Adipose tissue (tissue), 3 donors: ENCODE data around the gene PCDHGB7. TPM values are rescaled to one million over a fixed set of nuclear protein-coding genes. Genes with fewer than 3 reads are reported as not detected.
"Not testable (repeated sequence)": the region's sequence is repeated elsewhere in the genome, so short reads cannot be mapped to it uniquely, and the experiment has no call there.

ENCODE experiments used
- H3K27ac ChIP-seq: one replicate; pipeline ENCODE4 v1.5.1; 2013; ENCODE audit warnings: low read depth, low read length
- WGBS, 3 donors: extraction: QIAGEN DNeasy Blood & Tissue Kit; methylation state at CpG; one replicate each; pipeline ENCODE4 v1.1.7; 2013; 5-methylcytosine and 5-hydroxymethylcytosine counted together
- polyA plus RNA-seq, 3 donors: library from polyadenylated mRNA; stranded (reverse); fragments of 200-250 nt; gene quantifications; one replicate each; pipeline ENCODE4 v1.2.3, GENCODE V29; 2013
- donor health status: healthy with polysubstance abuse.
- donor health status: Bipolar disorder and iron deficiency.
- donor health status: healthy.

The PCDHGB7 gene
- polyA plus RNA-seq, 3 donors, result 2.3 to 4.9 (median 2.6) TPM

DNA sequence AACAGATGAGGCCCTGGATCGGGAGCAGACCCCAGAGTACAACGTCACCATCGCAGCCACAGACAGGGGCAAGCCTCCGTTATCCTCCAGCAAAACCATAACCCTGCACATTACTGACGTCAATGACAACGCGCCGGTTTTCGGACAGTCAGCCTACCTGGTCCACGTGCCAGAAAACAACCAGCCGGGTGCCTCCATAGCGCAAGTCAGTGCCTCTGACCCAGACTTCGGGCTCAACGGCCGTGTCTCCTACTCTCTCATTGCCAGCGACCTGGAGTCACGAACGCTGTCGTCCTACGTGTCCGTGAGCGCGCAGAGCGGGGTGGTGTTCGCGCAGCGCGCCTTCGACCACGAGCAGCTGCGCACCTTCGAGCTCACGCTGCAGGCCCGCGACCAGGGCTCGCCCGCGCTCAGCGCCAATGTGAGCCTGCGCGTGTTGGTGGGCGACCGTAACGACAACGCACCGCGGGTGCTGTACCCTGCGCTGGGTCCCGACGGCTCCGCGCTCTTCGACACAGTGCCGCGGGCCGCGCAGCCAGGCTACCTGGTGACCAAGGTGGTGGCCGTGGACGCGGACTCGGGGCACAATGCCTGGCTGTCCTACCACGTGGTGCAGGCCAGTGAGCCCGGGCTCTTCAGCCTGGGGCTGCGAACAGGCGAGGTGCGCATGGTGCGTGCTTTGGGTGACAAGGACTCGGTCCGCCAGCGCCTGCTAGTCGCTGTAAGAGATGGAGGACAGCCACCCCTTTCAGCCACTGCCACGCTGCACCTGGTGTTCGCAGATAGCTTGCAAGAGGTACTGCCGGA, 1.8 kb downstream of the PCDHGB7 start:
- 21 to 31% (median 30%) methylated on average over 74 of the region's 74 CpGs for WGBS, 3 donors
- H3K27ac ChIP-seq, result no peak overlapping the region

GRCh38 chr5:141420855-141421488, 3.5 kb downstream of the PCDHGB7 start, which contains the start of gene PCDHGA11:
TSS of gene PCDHGA11 (plus strand) at chr5:141421051. CDS start at chr5:141421228, 177 bp downstream.
- no peak within 1 kb of the TSS for H3K27ac ChIP-seq
- WGBS, 3 donors, result 9 to 11% (median 10%) methylated on average over 42 of the region's 42 CpGs

GRCh38 chr5:141421489-141421855, 4.0 kb downstream of the PCDHGB7 start:
- H3K27ac ChIP-seq, result no peak overlapping the region
- WGBS, 3 donors, result 8 to 13% (median 13%) methylated on average over 13 of the region's 13 CpGs

DNA sequence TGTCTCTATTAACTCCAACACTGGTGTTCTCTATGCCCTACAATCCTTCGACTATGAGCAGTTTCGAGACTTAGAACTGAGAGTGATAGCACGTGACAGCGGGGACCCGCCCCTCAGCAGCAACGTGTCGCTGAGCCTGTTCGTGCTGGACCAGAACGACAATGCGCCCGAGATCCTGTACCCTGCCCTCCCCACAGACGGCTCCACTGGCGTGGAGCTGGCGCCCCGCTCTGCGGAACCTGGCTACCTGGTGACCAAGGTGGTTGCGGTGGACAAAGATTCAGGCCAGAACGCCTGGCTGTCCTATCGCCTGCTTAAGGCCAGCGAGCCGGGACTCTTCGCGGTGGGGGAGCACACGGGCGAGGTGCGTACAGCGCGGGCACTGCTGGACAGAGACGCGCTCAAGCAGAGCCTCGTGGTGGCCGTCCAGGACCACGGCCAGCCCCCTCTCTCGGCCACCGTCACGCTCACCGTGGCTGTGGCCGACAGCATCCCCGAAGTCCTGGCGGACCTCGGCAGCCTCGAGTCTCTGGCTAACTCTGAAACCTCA, 5.3 kb downstream of the PCDHGB7 start:
- 16 to 25% (median 23%) methylated on average over 35 to 42 of the region's 42 CpGs for WGBS, 3 donors
- H3K27ac ChIP-seq, result no peak overlapping the region

- WGBS, 3 donors, result 34 to 46% (median 43%) methylated on average over 53 of the region's 53 CpGs
Measured at GRCh38 chr5:141427783-141428426, 10.4 kb downstream of the PCDHGB7 start.

GRCh38 chr5:141430332-141431113, 13.0 kb downstream of the PCDHGB7 start, which contains the start of gene PCDHGA12:
TSS of gene PCDHGA12 (plus strand) at chr5:141430507. CDS start at chr5:141430760, 253 bp downstream.
- H3K27ac ChIP-seq, result no peak within 1 kb of the TSS
- 7 to 12% (median 11%) methylated on average over 33 of the region's 33 CpGs for WGBS, 3 donors

More at GRCh38 chr5:141427783-141428426, 10.4 kb downstream of the PCDHGB7 start:
- H3K27ac ChIP-seq, result no peak overlapping the region

- WGBS, 3 donors, result 9 to 14% (median 13%) methylated on average over 37 of the region's 37 CpGs
- H3K27ac ChIP-seq, result no peak overlapping the region
Measured at GRCh38 chr5:141431286-141431685, 13.8 kb downstream of the PCDHGB7 start.

DNA sequence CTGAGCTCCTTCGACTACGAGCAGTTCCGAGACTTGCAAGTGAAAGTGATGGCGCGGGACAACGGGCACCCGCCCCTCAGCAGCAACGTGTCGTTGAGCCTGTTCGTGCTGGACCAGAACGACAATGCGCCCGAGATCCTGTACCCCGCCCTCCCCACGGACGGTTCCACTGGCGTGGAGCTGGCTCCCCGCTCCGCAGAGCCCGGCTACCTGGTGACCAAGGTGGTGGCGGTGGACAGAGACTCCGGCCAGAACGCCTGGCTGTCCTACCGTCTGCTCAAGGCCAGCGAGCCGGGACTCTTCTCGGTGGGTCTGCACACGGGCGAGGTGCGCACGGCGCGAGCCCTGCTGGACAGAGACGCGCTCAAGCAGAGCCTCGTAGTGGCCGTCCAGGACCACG, 14.8 kb downstream of the PCDHGB7 start:
- not testable (repeated sequence) for H3K27ac ChIP-seq
- WGBS, 3 donors, result 25 to 35% (median 31%) methylated on average over 25 to 38 of the region's 38 CpGs

DNA sequence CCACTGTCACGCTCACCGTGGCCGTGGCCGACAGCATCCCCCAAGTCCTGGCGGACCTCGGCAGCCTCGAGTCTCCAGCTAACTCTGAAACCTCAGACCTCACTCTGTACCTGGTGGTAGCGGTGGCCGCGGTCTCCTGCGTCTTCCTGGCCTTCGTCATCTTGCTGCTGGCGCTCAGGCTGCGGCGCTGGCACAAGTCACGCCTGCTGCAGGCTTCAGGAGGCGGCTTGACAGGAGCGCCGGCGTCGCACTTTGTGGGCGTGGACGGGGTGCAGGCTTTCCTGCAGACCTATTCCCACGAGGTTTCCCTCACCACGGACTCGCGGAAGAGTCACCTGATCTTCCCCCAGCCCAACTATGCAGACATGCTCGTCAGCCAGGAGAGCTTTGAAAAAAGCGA, 15.2 kb downstream of the PCDHGB7 start:
- H3K27ac ChIP-seq, result not testable (repeated sequence)
- WGBS, 3 donors, result 18 to 29% (median 28%) methylated on average over 25 to 29 of the region's 29 CpGs

- 68 to 80% (median 76%) methylated on average over 2 of the region's 2 CpGs for WGBS, 3 donors
- no peak overlapping the region for H3K27ac ChIP-seq
Measured at GRCh38 chr5:141434006-141434405, 16.5 kb downstream of the PCDHGB7 start.

GRCh38 chr5:141437221-141437620, 19.7 kb downstream of the PCDHGB7 start:
- H3K27ac ChIP-seq, result no peak overlapping the region
- 91 to 93% (median 93%) methylated on average over 2 of the region's 2 CpGs for WGBS, 3 donors

- 60 to 69% (median 69%) methylated on average over 10 of the region's 10 CpGs for WGBS, 3 donors
- H3K27ac ChIP-seq, result no peak overlapping the region
Measured at GRCh38 chr5:141439411-141440141, 22.1 kb downstream of the PCDHGB7 start.

DNA sequence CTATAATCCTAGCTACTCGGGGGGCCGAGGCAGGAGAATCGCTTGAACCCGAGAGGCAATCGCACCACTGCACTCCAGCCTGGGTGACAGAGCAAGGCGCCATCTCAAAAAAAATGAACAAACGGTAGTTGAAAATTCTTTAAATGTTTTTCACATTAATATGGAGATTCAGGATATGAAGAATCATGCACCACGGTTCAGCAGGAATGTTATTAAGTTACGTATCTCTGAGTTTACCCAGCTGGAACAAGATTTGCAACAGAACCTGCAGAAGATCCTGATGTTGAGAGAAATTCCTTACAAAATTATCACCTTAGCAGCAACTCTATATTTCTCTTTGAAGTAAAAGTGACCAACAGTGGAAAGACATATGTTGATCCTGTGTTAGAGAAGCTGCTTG, 22.9 kb downstream of the PCDHGB7 start:
- no peak overlapping the region for H3K27ac ChIP-seq
- 92 to 95% (median 93%) methylated on average over 9 of the region's 9 CpGs for WGBS, 3 donors

DNA sequence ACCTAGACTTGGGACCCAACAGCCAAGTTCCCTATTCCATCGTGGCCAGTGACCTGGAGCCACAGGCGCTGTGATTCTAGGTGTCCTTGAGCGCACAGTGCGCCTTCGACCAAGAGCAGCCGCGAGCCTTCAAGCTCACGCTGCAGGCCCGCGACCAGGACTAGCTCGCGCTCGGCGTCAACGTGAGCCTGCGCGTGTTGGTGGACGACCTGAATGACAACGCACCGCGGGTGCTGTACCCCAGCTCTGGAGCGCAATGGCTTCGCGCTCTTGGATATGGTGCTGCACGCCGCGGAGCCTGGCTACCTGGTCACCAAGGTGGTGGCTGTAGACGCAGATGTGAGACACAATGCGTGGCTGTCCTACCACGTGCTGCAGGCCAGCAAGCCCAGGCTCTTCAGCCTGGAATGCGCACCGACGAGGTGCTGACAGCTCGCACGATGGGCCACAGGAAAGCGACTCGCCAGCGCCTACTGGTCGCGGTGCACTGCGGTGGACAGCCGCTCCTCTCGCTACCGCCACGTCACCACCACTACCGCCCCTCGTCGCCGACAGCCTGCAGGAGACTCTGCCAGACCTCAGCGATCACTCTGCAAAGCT, 24.2 kb downstream of the PCDHGB7 start:
- 44 to 52% (median 51%) methylated on average over 50 of the region's 50 CpGs for WGBS, 3 donors
- H3K27ac ChIP-seq, result no peak overlapping the region

- no peak overlapping the region for H3K27ac ChIP-seq
- WGBS, 3 donors, result 95 to 98% (median 97%) methylated on average over 3 of the region's 3 CpGs
Measured at GRCh38 chr5:141465351-141465750, 47.9 kb downstream of the PCDHGB7 start.
